GM12874 (cell line): ENCODE results near the gene NDUFV2.

ENCODE experiments used
- CTCF ChIP-seq: IDR thresholded peaks from 2 replicates; pipeline ENCODE4 v1.5.1; 2011; ENCODE audit warnings: low read depth, mild to moderate bottlenecking, control low read depth, low read length, moderate library complexity; ENCODE audit not compliant: insufficient read depth

NDUFV2 gene

GRCh38 chr18:9079818-9080528 is 22.5 kb upstream of the NDUFV2 start:
- no peak for TF ChIP-seq CTCF

DNA sequence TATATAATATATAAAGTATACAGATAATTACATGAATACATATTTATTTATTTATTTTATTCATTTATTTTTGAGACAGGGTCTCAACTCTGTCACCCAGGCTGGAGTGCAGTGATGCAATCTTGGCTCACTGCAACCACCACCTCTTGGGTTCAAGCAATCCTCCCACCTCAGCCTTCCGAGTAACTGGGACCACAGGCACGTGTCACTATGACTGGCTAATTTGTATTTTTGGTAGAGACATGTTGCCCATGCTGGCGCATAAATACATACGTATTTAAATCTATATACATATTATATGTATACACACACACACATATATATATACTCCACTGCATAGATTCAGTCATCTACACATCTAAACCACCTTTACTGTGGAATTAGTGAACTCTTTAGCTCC is 20.6 kb upstream of the NDUFV2 start:
- TF ChIP-seq CTCF: no peak

DNA sequence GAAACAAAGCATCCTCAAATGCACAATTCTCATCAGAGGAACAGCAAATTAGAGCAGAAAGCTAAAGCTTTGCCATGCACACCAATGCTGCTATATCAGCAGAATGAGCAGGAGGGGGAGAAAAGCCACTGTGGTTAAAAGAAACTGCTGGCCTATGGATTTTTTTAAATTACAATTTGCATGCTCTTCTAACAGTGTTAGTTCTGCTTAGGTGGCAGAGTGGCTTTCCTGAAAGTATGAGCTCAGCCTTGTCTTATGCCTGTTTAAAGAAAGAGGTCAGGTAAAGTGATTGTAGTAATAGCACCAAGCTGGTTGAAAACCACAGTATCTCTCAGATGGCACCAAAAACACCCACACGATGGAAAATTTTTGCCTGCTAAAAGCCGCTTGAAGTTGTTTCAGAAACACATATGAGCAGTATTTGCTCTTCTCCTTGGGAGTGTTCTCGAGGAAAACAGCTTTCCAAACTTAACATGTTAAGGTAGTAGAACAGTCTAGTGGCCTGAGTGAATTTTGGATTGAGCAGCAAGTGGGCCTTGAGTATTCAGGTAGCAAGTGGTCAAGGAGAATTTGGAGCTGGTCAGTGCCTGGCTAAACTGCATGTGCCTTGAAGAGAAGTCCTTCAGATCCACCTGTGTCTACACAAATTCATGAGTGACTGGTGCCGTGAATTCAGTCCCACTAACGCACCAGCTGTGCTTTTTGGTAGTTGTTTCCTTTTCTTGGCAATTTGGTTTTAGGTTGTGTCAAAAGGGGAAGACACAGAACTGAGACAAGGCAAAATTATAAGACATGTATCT is 19.6 kb upstream of the NDUFV2 start:
- TF ChIP-seq CTCF: no peak

GRCh38 chr18:9086015-9086414 is 16.5 kb upstream of the NDUFV2 start:
- no peak for TF ChIP-seq CTCF

DNA sequence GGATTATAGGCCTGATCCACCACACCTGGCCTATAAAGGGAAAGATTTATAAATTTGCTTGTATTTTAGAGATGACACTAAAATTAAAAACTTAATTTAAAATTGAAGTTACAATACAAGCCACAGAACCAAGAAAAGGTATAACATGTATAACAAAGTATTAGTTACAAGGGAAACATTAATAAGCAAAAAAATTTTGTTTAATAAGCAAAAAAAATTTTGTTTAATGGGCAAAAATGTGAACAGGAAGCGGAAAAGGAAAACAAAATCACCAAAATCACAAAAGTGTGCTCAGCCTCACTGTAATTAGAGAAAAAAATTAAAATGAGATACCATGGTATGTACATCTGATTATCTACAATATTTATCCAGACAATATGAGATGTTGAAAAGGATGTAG is 15.9 kb upstream of the NDUFV2 start:
- no peak for TF ChIP-seq CTCF

DNA sequence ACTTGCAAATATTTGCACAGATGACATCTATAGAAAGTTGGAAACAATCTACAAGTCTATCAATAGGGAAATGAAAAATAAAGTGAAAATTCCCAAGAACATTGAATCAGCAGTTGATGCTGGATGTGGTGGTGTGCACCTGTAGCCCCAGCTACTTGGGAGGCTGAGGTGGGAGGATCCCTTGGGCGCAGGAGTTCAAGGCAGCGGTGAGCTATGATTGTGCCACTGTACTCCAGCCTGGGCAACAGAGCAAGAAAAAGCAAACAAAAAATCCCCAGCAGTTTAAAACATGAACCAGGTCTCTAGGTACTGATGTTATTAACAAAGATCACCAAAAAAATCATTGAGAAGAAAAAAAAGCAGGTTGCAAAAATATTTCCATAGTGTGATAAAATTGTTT is 15.4 kb upstream of the NDUFV2 start:
- no peak for TF ChIP-seq CTCF

DNA sequence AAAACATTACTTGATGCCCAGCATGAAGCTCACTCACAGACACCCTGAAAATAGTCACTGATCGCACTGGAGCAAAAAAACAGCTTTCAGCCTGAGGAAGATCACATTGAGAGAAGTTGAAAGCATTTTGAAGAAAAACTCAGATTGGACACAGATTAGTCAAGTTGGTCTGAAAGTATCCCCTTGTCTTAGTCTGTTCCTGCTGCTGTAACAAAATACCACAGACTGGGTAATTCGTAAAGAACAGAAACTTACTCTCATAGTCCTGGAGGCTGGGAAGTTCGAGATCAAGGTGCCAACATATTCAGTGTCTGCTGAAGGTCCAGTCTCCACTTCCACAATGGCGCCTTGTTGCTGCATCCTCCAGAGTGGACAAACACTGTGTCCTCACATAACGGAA is 14.2 kb upstream of the NDUFV2 start:
- no peak for TF ChIP-seq CTCF
